BLaER1 (cell line): Measurements from ENCODE around the gene PCDHA2.
"Not testable (repeated sequence)": the region's sequence is repeated elsewhere in the genome, so short reads cannot be mapped to it uniquely, and the experiment has no call there.

Experiments
- H3K27ac ChIP-seq: shearing (Covaris generic); formaldehyde crosslinking; 2 replicates; pipeline ENCODE4 v1.8.1; 2022
- H3K27me3 ChIP-seq: shearing (Covaris generic); formaldehyde crosslinking; 2 replicates; pipeline ENCODE4 v1.8.1; 2022
- H3K36me3 ChIP-seq: shearing (Covaris generic); formaldehyde crosslinking; 2 replicates; pipeline ENCODE4 v1.8.1; 2022
- H3K4me1 ChIP-seq: shearing (Covaris generic); formaldehyde crosslinking; 2 replicates; pipeline ENCODE4 v1.8.1; 2022
- H3K4me2 ChIP-seq: shearing (Covaris generic); formaldehyde crosslinking; 2 replicates; pipeline ENCODE4 v1.8.1; 2022
- H3K4me3 ChIP-seq: shearing (Covaris generic); formaldehyde crosslinking; 2 replicates; pipeline ENCODE4 v1.8.1; 2022
- H3K9ac ChIP-seq: shearing (Covaris generic); formaldehyde crosslinking; 2 replicates; pipeline ENCODE4 v1.8.1; 2022
- H3K9me3 ChIP-seq: shearing (Covaris generic); formaldehyde crosslinking; 2 replicates; pipeline ENCODE4 v1.8.1; 2022
- H4K20me1 ChIP-seq: shearing (Covaris generic); formaldehyde crosslinking; 2 replicates; pipeline ENCODE4 v1.8.1; 2022
- Cebpa-rat ChIP-seq: shearing (Covaris generic); IDR thresholded peaks from 2 replicates; pipeline ENCODE4 v1.8.1; 2022

The PCDHA2 gene

GRCh38 chr5:140821375-140822280 is 27.0 kb downstream of the PCDHA2 start, which contains the start of gene PCDHA5:
Gene PCDHA5 (plus strand): TSS chr5:140821613.
- Histone ChIP-seq H3K36me3 (no peaks in the 10 kb centered on the region), H3K4me3 (no peak within 1 kb of the TSS), H3K27ac (no peak within 1 kb of the TSS), H4K20me1 (no peaks in the 10 kb centered on the region), H3K27me3 (no peaks in the 10 kb centered on the region), H3K4me2 (no peak within 1 kb of the TSS), H3K9me3 (peaks cover 34% of the 10 kb centered on the region), H3K4me1 (no peaks in the 10 kb centered on the region), H3K9ac (no peak within 1 kb of the TSS)
- TF ChIP-seq Cebpa-rat, result no peak

DNA sequence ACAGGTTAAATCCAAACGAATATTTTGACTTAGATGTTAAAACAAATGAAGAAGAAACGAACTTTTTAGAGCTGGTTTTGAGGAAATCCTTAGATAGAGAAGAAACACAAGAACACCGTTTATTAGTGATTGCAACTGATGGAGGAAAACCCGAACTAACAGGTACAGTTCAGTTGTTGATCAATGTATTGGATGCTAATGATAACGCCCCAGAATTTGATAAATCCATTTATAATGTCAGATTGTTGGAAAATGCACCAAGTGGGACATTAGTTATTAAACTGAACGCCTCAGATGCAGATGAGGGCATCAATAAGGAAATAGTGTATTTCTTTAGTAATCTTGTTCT is 27.6 kb downstream of the PCDHA2 start:
- H3K36me3 ChIP-seq, result no peaks in the 10 kb centered on the region
- no peaks in the 10 kb centered on the region for H4K20me1 ChIP-seq
- H3K4me1 ChIP-seq, result no peaks in the 10 kb centered on the region
- peaks cover 34% of the 10 kb centered on the region for H3K9me3 ChIP-seq
- H3K27me3 ChIP-seq, result no peaks in the 10 kb centered on the region
- H3K9ac ChIP-seq, result no peak overlapping the region
- TF ChIP-seq Cebpa-rat, result no peak
- H3K4me3 ChIP-seq, result no peak overlapping the region
- no peak overlapping the region for H3K4me2 ChIP-seq
- H3K27ac ChIP-seq, result no peak overlapping the region

- H3K4me1 ChIP-seq, H4K20me1 ChIP-seq, H3K4me3 ChIP-seq, H3K27me3 ChIP-seq, H3K27ac ChIP-seq, H3K4me2 ChIP-seq, H3K36me3 ChIP-seq, H3K9ac ChIP-seq: not testable (repeated sequence)
- peaks cover 37% of the 10 kb centered on the region for H3K9me3 ChIP-seq
These were observed 28.3 kb downstream of the PCDHA2 start for GRCh38 chr5:140822969-140823368.

- Histone ChIP-seq H3K4me2 (no peak overlapping the region), H3K9ac (no peak overlapping the region), H3K27me3 (no peaks in the 10 kb centered on the region), H3K36me3 (no peaks in the 10 kb centered on the region), H3K9me3 (peaks cover 40% of the 10 kb centered on the region), H3K4me3 (no peak overlapping the region), H3K27ac (no peak overlapping the region), H3K4me1 (no peaks in the 10 kb centered on the region), H4K20me1 (no peaks in the 10 kb centered on the region)
- no peak for TF ChIP-seq Cebpa-rat
These were observed 28.8 kb downstream of the PCDHA2 start for GRCh38 chr5:140823475-140823874.

GRCh38 chr5:140827704-140828361 is 33.2 kb downstream of the PCDHA2 start, which contains the start of gene PCDHA6:
Gene PCDHA6 (plus strand): TSS chr5:140827960. CDS start chr5:140828092, 132 bp downstream.
- H3K4me2 ChIP-seq, result no peak within 1 kb of the TSS
- no peak for TF ChIP-seq Cebpa-rat
- no peak within 1 kb of the TSS for H3K4me3 ChIP-seq
- no peaks in the 10 kb centered on the region for H4K20me1 ChIP-seq
- H3K9me3 ChIP-seq, result peaks cover 40% of the 10 kb centered on the region
- H3K27ac ChIP-seq, result no peak within 1 kb of the TSS
- H3K4me1 ChIP-seq, result no peaks in the 10 kb centered on the region
- no peak within 1 kb of the TSS for H3K9ac ChIP-seq
- H3K36me3 ChIP-seq, result no peaks in the 10 kb centered on the region
- no peaks in the 10 kb centered on the region for H3K27me3 ChIP-seq

DNA sequence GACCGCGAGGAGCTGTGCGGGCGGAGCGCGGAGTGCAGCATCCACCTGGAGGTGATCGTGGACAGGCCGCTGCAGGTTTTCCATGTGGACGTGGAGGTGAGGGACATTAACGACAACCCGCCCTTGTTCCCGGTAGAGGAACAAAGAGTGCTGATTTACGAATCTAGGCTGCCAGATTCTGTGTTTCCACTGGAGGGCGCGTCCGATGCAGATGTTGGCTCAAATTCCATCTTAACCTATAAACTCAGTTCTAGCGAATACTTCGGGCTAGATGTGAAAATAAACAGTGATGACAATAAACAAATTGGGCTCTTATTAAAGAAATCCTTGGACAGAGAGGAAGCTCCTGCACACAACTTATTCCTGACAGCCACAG is 33.7 kb downstream of the PCDHA2 start:
- Histone ChIP-seq H3K4me2 (no peak overlapping the region), H3K9me3 (peaks cover 35% of the 10 kb centered on the region), H3K27me3 (no peaks in the 10 kb centered on the region), H3K4me1 (no peaks in the 10 kb centered on the region), H3K4me3 (no peak overlapping the region), H3K9ac (no peak overlapping the region), H3K27ac (no peak overlapping the region), H4K20me1 (no peaks in the 10 kb centered on the region), H3K36me3 (no peaks in the 10 kb centered on the region)
- no peak for TF ChIP-seq Cebpa-rat

- not testable (repeated sequence) for H3K9ac ChIP-seq, H4K20me1 ChIP-seq, H3K27ac ChIP-seq, H3K4me2 ChIP-seq, H3K27me3 ChIP-seq, H3K4me3 ChIP-seq, H3K36me3 ChIP-seq, H3K4me1 ChIP-seq
- peaks cover 32% of the 10 kb centered on the region for H3K9me3 ChIP-seq
These were observed 35.2 kb downstream of the PCDHA2 start for GRCh38 chr5:140829511-140830501.

DNA sequence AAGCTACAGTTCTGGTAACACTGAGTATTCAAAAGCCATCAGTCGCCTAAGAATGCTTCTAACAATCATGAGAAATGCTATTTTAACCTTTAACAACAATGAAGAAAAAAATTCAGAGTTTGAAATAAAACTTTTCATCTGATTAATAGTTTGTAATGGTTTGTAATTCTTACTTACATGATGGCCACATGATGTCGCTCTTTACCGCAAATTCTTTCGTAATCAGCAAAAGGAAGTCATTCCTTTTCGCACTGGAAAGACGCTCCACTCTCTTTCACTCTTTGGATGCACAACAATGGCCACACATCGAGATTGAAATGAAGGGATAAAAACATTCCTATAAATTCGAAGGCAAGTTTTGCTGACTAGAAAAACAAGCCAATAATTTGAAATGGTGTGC is 39.3 kb downstream of the PCDHA2 start, which contains the start of gene PCDHA7:
Gene PCDHA7, plus strand, starts transcription at position 277 of the 400 bp plus-strand sequence. Its CDS starts 115 bp downstream, at position 392.
- H3K27ac ChIP-seq, result no peak within 1 kb of the TSS
- H3K36me3 ChIP-seq, result no peaks in the 10 kb centered on the region
- no peaks in the 10 kb centered on the region for H3K4me1 ChIP-seq
- H3K4me2 ChIP-seq, result no peak within 1 kb of the TSS
- no peaks in the 10 kb centered on the region for H4K20me1 ChIP-seq
- H3K9me3 ChIP-seq, result peaks cover 34% of the 10 kb centered on the region
- no peak within 1 kb of the TSS for H3K9ac ChIP-seq
- H3K4me3 ChIP-seq, result no peak within 1 kb of the TSS
- no peaks in the 10 kb centered on the region for H3K27me3 ChIP-seq
- TF ChIP-seq Cebpa-rat, result no peak

DNA sequence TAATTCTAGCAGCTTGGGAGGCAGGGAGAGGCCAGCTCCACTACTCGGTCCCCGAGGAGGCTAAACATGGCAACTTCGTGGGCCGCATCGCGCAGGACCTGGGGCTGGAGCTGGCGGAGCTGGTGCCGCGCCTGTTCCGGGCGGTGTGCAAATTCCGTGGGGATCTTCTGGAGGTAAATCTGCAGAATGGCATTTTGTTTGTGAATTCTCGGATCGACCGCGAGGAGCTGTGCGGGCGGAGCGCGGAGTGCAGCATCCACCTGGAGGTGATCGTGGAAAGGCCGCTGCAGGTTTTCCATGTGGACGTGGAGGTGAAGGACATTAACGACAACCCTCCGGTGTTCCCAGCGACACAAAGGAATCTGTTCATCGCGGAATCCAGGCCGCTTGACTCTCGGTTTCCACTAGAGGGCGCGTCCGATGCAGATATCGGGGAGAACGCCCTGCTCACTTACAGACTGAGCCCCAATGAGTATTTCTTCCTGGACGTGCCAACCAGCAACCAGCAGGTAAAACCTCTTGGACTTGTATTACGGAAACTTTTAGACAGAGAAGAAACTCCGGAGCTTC is 39.9 kb downstream of the PCDHA2 start:
- H4K20me1 ChIP-seq, H3K36me3 ChIP-seq, H3K27ac ChIP-seq, H3K4me1 ChIP-seq, H3K4me2 ChIP-seq, H3K9ac ChIP-seq, H3K4me3 ChIP-seq, H3K27me3 ChIP-seq: not testable (repeated sequence)
- peaks cover 30% of the 10 kb centered on the region for H3K9me3 ChIP-seq
